ENCODE results near the gene SGCD.

The SGCD gene

DNA sequence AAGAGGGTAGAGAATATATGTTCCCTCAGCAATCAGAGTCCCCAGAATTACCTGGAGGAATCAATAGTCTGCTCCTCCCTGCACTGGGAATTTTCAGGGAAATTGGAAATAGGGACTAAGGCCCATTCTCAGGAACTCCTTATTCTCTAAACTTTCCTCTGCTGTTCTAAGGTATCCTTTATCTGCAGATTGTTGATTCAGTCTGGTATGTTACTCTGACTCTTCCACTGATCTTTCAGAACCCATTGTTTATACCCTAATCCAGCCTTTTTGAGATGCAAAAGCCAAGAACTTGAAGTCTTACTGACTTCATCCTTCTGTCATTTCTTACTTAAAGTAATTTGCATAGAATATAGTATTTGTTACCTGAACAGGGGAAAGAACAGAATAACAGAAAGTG lies 379.7 kb downstream of the SGCD start:
- DNase-seq: no peak

DNA sequence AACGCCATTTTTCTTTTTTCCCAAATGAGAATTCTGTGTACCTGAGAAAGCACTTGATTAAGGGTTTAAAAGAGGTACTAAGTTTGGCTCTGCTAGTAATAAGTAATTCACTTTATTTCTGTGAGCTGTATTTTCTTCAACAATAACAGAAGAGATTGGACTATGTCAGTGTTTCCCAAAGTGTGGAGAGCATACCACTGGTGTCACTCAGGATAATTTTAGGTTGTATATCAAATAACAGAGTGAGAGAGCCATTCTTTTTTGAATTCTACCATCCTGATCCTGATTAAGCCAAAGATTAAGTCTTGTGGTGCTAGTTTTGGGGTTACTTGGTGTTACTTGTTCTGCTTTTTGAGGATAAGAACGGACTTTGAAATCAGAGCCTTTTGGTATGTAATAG lies 380.8 kb downstream of the SGCD start:
- no peak for DNase-seq

DNA sequence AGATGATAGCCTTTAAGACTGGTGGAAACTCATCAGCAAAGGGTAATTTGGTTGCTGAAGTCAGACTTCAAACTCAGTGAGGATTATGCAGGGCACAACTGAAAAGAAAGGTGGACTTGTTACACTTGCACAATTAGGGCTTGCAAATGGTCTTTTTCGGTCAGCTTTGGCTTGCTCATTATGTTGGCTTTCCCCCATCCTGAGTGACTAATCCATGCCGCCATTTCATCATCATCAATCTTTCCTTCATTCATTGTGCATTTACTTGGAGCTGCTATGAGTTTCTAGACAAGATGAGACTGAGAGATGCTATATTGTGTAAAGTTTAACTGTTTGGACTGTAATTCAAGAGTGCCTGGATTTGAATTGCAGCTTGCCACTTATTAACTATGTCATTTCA lies 388.3 kb downstream of the SGCD start:
- DNase-seq: no peak

DNA sequence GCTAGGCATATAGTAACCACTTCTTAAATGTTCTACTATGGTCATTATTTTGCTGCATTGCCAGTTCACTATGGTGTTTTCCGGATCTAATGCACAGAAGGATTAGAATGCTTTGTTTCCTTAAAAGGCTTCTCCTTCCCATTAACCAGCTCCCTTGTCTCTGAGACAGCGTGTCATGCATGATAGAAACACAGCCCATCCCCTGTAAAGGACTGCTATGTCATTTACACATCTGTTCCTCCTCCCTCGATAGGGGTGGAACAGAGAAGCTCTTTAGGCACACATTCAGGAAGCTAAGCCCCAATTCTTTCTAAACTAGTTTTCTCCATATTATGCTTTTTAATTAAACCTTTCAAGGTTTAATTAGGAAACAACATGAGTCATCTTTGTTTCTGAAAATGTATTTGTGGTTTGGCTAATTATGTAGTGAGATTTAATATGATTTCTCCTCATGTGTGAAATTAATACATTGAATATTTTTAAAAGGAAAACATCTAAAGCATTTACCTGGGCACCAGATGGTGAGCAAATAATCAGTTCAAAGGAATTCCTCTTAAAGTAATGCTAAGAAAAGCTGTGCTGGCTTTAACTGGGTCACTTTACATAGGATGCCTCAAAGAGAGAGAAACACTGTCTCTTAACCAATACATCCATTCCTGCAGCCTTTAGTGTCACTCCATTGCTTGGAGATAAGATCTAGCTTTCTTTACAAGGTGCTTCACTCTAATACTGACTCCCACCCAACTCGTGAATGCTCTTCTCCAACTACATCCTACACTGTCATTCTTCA lies 389.8 kb downstream of the SGCD start:
- no peak for DNase-seq

DNA sequence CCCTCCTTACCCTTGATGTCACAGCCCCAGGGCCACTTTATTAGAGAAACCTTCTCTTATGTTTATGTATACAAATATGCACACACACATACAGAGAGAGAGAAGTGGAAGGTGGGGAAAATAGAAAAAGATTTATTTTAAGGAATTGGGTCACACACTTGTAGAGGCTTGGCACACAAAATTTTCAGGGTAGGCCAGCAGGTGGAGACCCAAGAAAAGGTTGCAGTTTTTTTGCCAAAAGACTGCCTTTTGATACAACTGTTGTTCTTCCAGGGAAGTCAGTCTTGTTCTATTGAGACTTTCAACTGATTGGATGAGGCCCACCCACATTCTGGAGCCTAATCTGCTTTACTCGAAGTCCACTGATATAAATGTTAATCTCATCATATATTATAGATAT lies 392.0 kb downstream of the SGCD start:
- DNase-seq: no peak

DNA sequence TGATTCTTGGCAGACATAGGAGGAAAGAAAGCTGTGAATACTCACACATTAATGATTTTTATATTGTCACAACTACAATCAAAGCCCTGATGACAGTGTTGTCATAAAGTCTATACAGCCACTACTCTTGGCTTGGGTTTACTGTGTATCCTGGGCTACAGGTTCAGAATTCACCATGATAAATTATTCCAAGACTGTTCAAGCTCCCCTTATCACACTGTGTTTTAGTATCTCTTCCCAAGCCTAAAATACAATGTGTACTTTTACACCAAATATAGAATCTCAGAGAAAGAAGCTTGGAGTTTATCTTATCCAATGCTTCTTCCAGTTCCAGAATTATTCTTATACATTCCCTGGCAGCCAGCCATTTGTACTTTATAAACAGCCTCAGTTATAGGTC lies 395.4 kb downstream of the SGCD start:
- no peak for DNase-seq

DNA sequence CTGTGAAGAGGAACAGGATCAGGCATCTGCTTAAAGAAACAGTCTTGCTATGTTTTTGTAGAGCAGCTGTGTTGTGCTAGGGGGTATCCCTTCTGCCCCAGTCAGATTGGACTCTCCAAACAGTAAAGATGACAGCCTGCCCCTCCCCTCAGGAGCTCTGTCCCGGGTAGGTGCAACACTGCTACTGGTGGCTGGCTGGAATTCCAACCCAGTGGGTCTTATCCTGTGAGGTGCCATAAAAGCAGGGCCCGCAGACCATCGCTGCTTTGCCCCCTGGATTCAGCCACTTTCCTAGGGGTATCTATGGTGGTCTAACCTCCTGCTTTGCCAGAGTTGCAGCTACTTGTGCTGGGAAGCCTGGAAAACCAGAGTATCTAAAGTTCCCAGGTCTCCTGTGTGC lies 408.5 kb downstream of the SGCD start:
- DNase-seq: no peak

DNA sequence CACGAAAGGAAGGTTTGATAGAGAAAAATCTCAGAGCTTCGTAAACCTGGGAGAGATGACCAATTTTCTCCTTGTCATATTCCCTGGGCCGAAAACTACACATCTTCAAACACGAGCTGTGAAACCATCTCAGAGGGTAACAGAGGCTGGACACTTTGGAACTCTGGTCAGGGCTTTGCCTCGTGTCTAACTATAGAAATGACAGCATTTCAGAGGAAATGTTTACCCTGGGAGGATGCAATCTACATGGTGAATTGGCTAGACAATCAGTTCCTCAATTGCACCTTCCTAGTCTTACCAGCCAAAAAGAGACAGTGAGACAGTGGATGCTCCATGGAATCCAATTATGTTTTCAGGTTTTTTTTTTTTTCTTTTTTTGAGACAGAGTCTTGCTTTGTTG lies 414.6 kb downstream of the SGCD start:
- DNase-seq: no peak

DNA sequence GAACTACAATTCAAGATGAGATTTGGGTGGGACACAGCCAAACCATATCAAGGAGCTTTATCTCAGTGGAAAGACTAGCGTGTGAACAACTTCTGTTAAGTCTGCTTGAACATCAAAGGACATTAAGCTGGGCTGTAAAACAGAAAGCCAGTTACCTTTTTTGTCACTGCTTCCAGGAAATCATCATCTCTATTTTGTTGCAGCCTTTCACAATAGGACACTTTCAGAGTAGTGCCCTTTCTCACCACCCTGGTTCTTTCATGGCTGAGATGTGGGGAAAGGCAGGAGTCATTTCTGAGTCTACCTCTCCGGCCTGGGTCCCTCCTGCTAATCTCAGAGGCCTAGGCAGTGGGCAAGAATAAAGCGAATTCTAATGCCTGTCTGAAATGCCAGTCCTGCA lies 426.9 kb downstream of the SGCD start:
- DNase-seq: no peak

DNA sequence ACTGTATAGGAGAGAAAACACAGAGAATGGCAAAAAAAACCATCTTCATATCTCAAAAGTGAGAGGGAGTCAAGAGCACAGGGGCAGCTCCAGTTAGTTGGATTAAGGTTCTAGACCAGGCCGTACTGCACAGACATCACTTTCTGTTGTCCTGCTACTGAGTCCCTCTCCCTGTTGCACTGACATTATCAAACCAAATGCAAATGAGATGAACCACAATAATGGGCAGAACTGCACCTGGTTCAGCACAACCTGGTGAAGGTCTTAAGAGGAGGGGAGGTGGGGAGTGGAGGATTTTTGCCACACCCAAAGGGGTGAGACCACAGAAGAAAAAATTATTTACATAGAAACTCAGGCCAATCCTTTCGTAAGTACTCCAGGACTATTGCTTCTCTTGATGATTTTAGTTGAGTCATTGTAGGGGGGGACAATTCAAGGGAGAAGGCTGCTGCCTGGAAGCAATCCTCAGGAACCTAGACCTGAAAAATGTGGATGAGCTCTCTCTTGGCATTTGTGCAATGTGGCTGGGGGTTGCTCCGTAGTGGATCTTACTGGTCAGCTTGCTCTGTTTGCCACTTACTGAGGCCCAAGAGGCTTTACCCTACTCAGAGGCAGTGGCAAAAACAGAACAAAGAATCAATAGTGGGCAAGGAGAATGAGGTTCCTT lies 428.6 kb downstream of the SGCD start:
- no peak for DNase-seq

DNA sequence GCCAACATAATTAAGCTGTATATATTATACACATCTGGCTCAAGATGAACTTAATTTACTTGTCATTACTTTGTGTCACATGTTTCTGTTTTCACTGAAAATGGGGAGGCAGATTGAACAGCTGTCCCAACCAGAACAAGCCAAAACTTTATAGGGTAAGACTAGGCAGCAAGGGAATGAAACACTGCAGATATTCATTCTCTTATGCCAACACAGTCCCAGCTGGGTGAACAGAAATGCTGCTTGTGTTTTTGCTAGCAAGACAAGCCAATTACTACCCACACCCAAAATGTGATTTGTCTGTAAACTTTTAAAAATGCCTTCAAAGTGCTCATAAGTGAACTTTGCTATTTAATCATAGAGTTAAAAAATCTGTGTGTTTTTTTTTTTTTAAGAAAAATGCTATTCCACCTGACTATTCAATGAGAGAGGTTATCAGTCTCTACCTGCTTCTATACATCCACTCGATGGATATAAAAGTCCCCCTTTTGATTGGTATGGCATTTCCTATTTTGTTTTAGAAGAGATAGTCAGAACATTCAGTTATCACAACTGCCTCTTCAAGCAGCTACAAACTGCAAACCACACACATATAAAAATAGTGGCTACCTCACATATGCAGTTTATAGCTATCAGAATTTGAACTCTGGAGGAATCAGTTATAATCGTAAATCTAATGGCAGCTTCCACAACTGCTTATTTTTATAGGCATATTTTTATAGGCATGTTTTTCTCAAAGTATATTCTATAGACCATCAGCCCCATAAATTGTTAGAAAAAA lies 431.2 kb downstream of the SGCD start:
- DNase-seq: no peak

DNA sequence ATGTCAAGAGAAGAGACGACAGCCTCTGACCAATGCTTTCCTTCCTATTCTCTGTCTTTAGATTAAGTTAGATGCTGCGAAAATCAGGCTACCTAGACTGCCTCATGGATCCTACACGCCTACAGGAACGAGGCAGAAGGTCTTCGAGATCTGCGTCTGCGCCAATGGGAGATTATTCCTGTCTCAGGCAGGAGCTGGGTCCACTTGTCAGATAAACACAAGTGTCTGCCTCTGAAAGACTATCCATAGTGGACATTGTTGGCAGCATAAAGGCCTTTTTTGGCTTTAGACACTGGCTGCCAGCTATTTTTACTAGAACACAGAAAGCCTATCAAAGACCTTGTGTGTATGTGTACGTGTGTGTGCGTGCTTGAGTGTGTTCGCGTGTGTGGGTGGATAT lies 432.2 kb downstream of the SGCD start:
- DNase-seq: no peak

DNA sequence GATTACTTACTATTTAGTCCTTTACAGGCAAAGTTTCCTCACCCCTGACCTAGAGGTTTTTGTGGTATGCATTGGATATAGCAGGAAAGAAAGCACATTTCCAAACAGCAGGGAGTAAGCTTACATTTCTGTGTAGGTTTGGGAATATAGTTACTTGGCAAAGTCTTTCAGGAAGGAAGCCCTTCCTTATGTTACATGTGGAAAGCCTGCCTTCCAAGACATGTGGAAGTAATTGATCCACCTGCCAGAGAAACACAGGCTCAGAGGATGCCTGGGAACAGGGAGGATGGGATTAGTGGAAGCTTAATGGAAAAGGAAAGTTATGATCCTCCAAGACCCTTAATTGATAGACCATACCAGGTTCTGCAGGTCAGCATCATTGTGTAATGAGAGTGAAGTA lies 435.8 kb downstream of the SGCD start:
- DNase-seq: no peak

DNA sequence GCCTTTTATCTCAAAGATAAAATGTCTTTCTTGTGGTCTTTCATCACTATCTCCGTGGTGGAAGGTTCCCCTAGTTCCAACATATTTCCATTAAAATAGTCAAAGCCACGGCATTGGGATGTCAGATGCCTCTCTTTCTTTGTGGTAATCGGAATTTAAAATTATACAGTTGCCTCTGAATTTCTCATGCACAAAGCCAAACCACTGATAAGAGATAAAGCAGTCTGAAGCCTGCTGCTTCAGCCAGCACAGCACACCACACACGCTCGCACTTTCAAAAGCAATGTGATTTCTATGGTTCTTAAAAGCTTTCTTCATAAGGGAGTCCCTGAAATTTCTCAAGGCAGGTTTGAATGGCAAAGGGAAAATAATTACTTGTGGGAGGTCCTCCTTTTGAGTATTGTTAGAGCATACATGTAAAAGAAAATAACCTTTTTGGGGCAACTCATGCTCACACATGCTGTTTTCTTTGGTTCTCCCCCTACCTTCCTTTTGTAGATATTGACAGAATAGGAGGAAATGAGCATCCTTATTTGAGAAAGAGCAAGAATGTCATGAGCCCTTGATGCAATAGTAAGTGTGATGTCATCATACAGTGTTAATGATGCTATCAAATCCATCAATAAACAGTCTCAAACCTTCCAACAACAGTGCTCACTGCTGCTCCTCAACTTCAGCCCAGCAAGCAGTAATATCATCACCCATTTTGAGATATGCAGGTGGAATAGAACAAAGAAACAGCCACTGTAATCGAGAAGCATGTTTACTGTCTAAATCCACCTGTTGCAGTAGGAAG lies 437.4 kb downstream of the SGCD start:
- DNase-seq: no peak

DNA sequence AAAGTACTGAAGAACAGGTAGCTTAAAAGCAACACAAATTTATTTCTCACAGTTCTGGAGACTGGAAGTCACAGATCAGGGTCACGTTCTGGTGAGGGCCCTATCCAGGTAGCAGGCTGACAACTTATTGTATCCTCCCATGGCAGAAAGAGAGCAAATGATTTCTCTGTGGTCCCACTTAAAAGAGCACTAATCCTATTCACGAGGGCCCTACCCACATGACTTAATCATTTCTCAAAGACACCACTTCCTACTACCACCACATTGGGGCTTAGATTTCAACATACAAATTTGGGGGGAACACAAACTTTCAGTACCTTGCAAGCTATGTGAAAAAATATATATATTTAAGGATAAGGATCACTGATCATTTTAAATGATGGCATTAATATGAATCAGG lies 447.3 kb downstream of the SGCD start:
- no peak for DNase-seq

DNA sequence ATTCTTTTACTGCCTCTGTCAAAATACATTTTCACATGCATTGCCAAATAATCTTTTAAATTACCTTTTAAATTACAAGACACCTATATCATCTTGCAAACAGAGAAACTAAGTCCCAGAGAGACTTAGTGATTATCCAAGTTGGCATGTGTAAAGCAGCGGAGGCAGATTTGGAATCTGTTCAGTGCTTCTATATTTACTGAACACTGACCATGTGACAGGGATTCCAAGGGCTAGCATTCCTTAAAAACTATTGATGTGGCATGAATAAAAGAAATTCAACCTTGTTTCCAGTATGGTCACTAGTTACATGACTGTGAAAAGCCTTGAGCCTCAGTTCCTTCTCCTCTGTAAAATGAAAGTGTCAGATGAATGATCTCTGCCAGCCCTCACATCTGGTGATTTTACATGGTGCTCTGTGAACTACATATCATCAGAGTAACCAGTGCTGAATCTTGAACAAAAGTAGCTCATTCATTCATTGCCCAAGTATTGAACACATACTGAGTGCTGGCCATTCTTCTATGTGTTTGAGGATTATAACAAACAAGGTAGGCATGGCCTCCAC lies 451.3 kb downstream of the SGCD start:
- DNase-seq: no peak

DNA sequence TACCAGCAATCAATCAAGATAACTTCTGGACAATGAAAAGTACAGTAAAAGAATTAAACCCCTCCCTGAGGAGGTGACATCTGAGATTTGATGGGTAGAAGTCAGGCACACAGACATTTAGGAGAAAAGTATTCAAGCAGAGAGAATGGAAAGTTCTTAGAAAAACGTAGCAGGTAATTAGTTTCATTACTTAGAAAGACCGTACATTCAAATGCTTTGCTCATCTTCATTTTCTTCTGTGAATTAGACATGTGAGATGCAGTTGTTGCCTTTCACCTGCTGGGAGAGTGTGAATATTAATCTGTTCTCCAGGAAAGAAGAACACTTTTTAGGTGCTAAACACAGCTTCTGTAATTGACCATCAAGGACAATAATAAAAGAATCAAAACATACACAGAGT lies 451.8 kb downstream of the SGCD start:
- no peak for DNase-seq

DNA sequence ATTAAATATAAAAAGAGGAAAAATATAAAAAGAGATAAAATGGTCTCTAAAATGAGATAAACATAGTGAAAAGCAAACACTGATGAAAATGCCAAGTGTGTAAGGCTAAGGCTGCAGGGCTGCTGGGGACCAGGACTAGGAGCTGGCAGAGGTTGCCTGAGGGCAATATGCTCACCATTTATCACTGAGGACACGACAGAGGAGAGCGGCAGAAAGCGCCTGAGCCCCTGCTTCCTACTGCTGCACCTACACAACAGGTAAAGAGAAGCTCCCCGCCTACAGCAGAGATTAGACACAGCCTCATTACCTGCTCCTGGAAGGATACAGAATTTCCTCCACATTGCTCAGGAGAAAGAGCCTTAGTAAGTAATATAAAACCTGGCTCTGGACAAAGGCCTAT lies 452.5 kb downstream of the SGCD start:
- no peak for DNase-seq

DNA sequence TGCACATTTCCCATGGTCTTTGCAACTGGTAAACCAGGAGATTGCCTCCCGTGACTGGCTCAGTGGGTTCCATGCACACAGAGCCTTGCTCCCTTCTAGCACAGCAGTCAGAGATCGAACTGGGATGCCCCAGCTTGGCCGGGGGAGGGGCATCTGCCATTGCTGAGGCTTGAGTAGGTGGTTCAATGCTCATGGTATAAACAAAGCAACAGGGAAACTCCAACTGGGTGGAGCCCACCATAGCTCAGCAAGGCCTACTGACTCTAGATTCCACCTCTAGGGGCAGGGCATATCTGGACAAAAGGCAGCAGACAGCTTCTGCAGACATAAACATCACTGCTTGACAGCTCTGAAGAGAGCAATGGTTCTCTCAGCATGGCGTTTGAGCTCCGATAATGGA lies 456.1 kb downstream of the SGCD start:
- DNase-seq: no peak

DNA sequence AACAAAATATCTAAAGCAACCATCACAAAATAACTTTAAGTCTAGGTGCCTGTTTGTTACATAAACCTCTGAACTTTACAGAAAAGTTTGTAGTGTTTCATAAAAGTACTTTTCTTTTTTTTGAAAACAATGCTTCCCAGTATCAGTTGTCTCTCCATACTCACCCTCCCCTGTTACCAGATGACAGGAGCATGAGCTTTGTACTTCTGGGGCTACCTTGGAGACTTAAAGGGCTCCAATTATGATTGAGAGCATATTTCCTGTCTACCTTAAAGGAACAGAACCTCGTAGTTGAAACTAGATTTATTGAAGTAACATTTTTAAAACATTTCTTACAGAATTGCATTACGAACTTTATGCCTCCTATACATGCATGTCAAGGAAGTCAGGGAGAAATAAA lies 467.7 kb downstream of the SGCD start:
- no peak for DNase-seq

DNA sequence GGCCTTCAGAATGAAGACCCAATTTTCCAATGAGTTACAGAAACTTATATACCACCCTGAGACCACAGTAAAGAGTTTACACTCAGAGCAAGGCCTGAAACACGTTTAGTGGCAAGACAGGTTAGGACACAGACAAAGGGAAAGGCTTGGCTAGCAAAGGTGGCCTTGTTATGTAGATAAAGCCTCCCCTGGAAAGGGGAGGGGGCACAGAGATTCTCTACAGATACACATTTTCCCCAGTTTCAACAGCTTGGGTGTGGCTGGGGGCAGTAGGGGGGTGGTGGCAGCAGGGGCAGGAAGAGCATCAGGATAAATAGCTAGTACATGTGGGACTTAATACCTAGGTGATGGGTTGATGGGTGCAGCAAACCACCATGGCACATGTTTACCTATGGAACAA lies 471.2 kb downstream of the SGCD start:
- no peak for DNase-seq

DNA sequence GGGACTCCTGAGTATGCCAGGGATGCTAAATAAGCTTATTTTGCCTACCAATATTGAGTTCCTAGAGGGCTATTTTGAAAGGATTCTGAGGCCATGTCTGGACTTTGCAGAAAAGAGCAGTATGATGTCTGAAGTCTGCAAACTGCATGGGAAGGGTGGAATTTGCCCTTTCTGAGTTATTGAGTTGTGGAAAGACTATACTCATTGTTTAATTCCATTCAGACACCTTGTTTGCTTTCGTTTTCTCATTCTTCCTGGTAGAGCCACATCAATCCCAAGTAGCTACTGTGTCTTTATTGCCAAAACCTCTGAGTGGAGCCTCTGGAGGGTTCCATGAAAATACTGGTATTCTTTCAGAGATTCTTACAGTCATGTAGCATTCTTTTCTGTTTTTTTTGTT lies 472.2 kb downstream of the SGCD start:
- no peak for DNase-seq

DNA sequence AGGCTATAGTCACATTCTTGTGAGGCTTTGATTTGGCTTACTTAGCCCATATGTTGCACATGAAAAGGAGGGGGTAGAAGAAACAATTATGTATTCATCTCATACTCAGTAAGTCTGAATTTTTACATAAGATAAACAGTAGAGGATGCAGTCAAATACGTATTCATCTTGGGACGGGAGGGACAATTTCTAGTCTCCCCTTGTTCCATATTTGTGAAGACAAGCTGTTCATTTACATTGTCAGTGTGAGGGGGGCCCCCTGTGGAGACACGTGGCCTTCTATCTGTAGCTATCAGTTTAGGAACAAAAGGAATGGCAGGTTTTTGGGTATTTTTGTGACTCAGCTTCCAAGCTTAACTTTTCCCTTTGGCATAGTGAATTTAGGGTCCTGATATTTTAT lies 474.0 kb downstream of the SGCD start:
- no peak for DNase-seq
